AML-193 (cell line): ENCODE data around the gene KIAA0232.
"Not testable (repeated sequence)": the region's sequence is repeated elsewhere in the genome, so short reads cannot be mapped to it uniquely, and the experiment has no call there.

ENCODE experiments used
- DNase-seq, 2 experiments: peaks; one replicate each; lab custom pipeline; 2025; lab: John Stamatoyannopoulos, UW

Gene KIAA0232

GRCh38 chr4:6754481-6755087, 27.9 kb upstream of the KIAA0232 start:
- no peak for DNase-seq

GRCh38 chr4:6755088-6755753, 27.3 kb upstream of the KIAA0232 start:
- no peak for DNase-seq

GRCh38 chr4:6756345-6756744, 26.2 kb upstream of the KIAA0232 start:
- not testable (repeated sequence) for DNase-seq

- DNase-seq, result no peak
Measured at GRCh38 chr4:6758728-6759127, 23.8 kb upstream of the KIAA0232 start.

- DNase-seq, result no peak
Measured at GRCh38 chr4:6760865-6761264, 21.7 kb upstream of the KIAA0232 start.

GRCh38 chr4:6761649-6762615, 20.6 kb upstream of the KIAA0232 start:
- DNase-seq, result no peak

GRCh38 chr4:6763330-6763851, 19.1 kb upstream of the KIAA0232 start:
- DNase-seq, result no peak

- no peak for DNase-seq
Measured at GRCh38 chr4:6764976-6765620, 17.4 kb upstream of the KIAA0232 start.

GRCh38 chr4:6765703-6766102, 16.8 kb upstream of the KIAA0232 start:
- DNase-seq, result no peak

- DNase-seq, result no peak
Measured at GRCh38 chr4:6767386-6767747, 15.2 kb upstream of the KIAA0232 start.

GRCh38 chr4:6767748-6768538, 14.6 kb upstream of the KIAA0232 start:
- no peak for DNase-seq

- peak; percentile 56 to 70 for DNase-seq
Measured at GRCh38 chr4:6768539-6768905, 14.0 kb upstream of the KIAA0232 start.

GRCh38 chr4:6769233-6769988, 13.1 kb upstream of the KIAA0232 start:
- no peak for DNase-seq

GRCh38 chr4:6769989-6770420, 12.5 kb upstream of the KIAA0232 start:
- DNase-seq, result no peak

- no peak for DNase-seq
Measured at GRCh38 chr4:6770581-6771228, 11.8 kb upstream of the KIAA0232 start.

- DNase-seq, result no peak
Measured at GRCh38 chr4:6771229-6771671, 11.3 kb upstream of the KIAA0232 start.

- DNase-seq, result no peak
Measured at GRCh38 chr4:6772223-6772928, 10.2 kb upstream of the KIAA0232 start.

GRCh38 chr4:6773106-6773505, 9.4 kb upstream of the KIAA0232 start:
- no peak for DNase-seq
